NCI-H82 (cell line): Measurements from ENCODE around the gene ANKS3.

ENCODE experiments used
- DNase-seq: peaks from one replicate; lab custom pipeline; 2025; lab: John Stamatoyannopoulos, UW

ANKS3 gene

GRCh38 chr16:4734063-4734729 is at the start of gene ANKS3, which contains the start of gene DNAAF8:
Gene ANKS3 (minus strand): TSS chr16:4734271. CDS start chr16:4730149, 4,122 bp downstream.
Gene DNAAF8 (plus strand): TSS chr16:4734537. CDS start chr16:4736515, 1,978 bp downstream.
- peak; percentile 97 for DNase-seq

GRCh38 chr16:4783251-4783950 is 49.3 kb upstream of the ANKS3 start:
- DNase-seq = no peak

- peak; percentile 53 for DNase-seq
Measured at GRCh38 chr16:4780235-4780634, 46.2 kb upstream of the ANKS3 start.

DNA sequence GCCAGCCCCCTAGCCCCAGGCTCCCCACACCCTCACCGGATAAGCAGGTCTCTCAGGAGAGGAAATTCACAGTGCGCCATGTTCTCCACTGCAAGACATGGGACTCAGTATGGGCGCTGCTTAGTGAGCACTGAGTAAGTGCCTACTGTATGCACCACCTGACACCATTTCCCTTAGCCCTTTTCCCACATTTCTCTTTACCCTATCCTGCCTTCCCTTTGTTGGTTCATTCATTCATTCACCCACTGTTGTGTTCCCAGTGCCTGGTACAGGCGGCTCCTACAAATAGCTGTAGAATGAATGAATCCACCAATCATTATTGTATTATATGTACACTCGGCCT is 44.0 kb upstream of the ANKS3 start:
- DNase-seq = no peak

DNA sequence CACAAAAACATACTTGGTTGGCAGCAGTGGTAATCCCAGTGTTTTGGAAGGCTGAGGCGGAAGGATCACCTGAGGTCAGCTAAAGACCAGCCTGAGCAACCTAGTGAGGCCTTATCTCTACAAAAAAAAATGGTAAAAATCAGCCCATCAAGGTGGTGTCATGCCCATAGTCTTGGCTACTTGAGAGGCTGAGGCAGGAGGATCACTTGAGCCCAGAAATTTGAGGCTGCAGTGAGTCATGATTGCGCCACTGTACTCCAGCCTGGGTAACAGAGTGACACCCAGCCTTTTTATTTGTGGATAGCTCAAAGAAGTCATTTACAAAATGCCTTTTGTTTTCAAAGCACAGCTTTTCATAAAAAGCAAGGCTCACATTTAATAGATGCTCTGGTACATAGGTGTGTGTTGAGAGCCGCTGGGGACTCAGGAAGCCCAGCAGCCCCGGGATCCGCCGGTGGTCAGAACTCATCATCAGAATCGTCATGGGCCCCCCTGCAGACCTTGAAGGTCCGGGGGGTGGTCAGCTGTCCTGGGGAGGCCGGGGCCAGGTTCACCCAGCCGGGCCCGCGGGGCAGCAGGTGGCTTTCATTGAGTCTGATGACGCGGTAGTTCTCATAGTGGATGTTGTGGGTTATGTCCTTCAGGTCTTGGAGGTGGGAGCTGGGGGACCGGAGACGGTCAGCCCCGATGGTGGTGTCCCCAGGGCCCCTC is 43.4 kb upstream of the ANKS3 start:
- DNase-seq = no peak

DNA sequence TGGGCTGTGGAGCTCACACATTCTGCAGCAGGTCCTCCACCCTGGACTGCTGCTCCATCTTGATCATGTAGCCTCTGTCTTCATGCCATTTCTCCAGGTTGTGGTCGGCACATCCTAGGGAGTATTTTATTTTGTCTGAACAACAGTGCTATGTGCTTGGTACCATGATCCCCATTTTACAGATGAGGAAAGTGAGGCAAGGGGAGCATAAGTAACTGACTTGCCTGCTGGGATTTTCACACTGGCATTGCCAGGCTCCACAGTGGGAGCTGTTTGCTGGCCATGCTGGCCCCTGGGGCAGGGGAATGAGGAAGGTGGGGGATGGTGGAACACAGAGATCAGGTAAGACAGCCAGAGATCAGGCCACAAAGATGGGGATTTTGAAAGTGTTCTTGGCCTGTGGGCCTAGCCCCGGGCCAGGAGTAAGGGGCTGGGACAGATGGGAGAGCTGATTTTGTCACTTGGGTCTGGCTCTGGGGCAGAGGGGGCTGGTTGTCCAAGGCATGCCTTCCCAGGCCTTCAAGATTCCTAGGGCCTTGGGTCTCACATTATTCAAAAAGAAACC is 42.2 kb upstream of the ANKS3 start:
- no peak for DNase-seq

GRCh38 chr16:4775005-4775404 is 40.9 kb upstream of the ANKS3 start:
- peak; percentile 63 for DNase-seq

- peak; percentile 52 for DNase-seq
Measured at GRCh38 chr16:4772351-4772750, 38.3 kb upstream of the ANKS3 start.

DNA sequence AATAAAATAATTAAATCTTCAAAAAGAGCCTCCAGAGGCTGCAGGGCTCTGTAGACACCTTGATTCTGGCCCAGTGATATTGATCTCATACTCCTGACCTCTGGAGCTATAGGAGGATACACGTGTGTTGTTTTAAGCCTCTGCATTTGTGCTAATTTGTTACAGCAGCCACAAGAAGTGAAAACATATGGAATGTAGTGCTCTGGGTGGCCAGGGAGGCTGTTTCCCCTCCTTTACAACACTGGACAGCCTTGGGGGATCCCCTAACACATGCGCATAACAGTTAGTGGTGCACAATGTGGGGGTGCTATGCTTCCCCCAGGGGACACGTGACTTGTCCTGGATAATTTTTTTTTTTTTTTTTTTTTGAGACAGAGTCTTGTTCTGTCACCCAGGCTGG is 37.6 kb upstream of the ANKS3 start:
- DNase-seq = no peak

DNA sequence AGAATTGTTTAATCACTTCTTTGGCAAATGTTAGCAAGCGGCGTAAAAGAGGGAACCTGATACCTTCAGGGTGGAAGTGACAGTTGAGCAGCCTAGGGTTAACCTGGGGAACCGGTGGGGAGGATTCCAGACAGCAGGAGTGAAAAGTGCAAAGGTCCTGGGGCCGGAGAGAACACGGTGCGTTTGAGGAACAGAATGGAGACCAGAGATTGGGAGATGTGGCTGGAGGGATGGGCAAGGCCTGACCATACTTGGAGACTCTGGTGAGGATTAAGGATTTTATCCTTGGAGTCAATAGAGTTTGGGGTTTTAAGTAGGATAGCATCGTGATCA is 35.2 kb upstream of the ANKS3 start:
- DNase-seq = peak; percentile 92

DNA sequence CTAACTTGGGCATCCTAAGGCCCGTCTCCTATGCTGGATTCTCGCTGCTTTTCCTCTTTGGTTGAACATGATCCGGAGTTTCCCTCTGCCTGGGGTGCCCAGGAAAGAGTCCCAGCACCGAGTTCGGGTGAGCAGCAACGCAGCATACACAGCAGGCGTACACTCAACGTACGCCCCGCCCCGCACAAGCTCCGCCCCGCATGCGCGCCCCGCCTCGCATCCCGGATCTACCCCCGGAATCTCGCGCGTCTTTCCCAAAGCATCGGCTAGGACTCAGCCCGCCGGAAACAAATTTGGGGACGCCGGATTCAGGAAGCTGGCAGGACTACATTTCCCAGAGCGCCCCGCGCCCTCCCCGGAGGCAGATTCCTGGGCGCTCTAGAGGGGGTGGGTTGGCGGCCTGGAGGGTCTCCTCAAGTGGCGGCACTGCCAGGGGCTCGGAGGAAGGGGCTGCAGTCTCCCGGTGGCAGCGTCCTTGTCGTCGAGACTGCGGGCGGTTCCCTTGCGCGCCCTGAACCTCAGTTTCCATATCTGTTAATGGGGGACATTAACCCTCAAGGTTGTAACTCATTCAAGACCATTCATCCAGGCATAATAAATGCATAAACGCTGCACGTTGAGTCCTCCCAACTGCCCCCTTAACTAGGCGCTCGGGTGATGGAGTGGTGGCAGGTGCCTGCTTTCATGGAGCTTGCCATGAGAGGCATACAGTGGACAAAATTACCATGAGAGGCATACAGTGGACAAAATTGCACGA is 34.7 kb upstream of the ANKS3 start:
- DNase-seq = peak; percentile 98

- DNase-seq = no peak
Measured at GRCh38 chr16:4767872-4768548, 33.9 kb upstream of the ANKS3 start.

DNA sequence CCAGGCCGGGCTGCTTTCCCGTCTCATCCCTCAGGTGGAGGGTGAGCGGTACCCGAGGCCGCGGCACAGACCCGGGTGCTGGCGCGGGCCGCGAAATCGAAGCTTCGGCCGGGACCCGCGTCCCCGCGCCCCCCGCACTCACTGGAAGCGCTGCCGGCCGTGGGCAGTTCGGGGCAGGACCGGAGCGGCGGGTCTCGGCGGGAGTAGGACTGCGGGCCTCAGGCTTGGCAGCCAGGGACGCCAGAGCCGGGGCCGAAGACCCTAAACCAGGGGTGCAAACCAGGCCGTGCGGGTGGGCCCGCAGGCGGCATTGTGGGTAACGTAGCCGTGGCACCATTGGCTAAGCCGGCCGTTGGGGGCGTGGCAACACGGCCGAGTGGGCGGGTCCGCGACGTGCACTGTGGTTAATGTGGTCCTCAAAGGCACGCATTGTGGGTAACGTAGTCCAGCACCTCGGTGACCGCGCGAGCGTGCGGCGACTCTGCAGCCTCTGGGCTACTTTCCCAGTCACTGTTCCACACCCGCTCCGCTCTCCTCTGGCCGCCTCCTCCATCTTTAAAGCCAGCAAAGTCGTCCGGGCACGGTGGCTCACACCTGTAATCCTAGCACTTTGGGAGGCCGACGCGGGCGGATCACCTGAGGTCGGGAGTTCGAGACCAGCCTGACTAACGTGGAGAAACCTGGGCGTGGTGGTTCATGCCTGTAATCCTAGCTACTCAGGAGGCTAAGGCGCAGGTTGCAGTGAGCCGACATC is 33.0 kb upstream of the ANKS3 start, which contains the start of gene ZNF500:
TSS of gene ZNF500 (minus strand) at position 288 of the 754 bp plus-strand sequence. CDS start 1,184 bp downstream, outside the sequence.
- peak; percentile 98 for DNase-seq

DNA sequence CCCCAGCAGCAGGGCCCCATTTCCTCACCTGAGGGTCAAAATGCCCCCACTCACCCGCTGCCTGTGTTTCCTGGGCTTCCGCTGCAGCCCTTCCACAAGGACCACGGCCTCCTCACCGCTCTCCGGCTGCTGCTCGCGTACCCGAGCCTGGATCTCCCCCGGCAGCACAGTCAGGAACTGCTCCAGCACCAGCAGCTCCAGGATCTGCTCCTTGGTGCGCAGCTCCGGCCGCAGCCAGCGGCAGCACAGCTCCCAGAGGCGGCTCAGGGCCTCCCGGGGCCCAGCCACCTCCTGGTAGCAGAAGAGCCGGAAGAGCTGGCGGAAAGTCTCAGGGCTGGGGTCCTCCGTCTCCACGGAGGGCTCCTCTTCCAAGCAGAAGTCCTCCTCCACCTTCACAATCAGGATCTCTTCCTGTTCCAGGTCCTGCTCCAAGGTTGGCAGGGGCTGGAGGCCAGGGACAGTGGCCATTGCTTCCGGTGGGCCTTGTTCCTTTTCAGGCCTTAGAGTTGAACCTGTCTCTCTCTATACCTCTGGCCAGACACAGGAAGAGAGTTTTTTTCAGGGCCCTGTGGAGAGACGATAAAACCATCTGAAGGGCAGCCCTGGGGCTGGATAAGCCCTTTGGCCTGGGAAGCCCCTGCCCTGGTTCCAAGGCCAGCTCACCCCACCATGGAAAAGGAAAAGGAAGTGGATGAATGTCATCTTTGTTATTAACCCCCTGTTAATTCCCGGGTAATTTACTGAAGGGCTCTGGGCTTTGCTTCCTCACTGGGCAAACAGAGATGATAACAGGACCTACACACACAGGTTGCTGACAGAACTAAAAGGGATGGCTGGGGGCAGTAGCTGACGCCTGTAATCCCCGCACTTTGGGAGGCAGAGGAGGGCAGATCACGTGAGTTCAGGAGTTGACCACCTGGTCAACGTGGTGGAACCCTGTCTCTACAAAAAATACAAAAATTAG is 31.7 kb upstream of the ANKS3 start:
- DNase-seq = peak; percentile 21

- no peak for DNase-seq
Measured at GRCh38 chr16:4763791-4764190, 29.7 kb upstream of the ANKS3 start.

GRCh38 chr16:4762205-4762604 is 28.1 kb upstream of the ANKS3 start:
- DNase-seq = no peak

GRCh38 chr16:4760221-4760910 is 26.3 kb upstream of the ANKS3 start:
- no peak for DNase-seq

GRCh38 chr16:4755687-4756086 is 21.6 kb upstream of the ANKS3 start:
- no peak for DNase-seq

GRCh38 chr16:4754865-4755264 is 20.8 kb upstream of the ANKS3 start:
- no peak for DNase-seq
